ENCODE data around the gene LY86.

LY86 gene

DNA sequence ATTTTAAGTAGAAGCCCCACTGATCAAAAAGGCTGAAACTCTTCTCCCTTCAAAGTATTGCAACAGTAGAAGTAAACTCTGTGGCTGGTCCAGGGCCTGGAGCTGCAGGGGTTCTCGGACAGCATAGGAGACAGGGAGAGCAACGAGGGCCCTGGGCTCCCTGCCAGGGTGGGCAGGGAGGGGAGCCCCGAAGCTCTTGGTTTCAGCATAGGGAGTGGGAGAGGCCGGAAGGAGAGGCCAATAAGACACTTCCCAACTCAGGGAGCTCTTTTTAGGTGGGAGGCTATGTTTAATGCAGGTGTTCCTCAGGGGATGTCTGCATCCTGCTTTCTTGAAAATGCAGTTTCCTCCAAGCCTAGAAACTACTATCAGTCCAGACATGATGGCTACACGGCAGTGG, 91.1 kb downstream of the LY86 start:
- TF ChIP-seq, protein P1, sequence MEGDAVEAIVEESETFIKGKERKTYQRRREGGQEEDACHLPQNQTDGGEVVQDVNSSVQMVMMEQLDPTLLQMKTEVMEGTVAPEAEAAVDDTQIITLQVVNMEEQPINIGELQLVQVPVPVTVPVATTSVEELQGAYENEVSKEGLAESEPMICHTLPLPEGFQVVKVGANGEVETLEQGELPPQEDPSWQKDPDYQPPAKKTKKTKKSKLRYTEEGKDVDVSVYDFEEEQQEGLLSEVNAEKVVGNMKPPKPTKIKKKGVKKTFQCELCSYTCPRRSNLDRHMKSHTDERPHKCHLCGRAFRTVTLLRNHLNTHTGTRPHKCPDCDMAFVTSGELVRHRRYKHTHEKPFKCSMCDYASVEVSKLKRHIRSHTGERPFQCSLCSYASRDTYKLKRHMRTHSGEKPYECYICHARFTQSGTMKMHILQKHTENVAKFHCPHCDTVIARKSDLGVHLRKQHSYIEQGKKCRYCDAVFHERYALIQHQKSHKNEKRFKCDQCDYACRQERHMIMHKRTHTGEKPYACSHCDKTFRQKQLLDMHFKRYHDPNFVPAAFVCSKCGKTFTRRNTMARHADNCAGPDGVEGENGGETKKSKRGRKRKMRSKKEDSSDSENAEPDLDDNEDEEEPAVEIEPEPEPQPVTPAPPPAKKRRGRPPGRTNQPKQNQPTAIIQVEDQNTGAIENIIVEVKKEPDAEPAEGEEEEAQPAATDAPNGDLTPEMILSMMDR (IDR thresholded peaks at IDR 0.05; ENCODE audit: low read depth, low read length, missing control alignments), result no peak
- in situ Hi-C loops (cut with HindIII; ENCODE audit: low pct_ligation_motif_present, low sequenced_read_pairs), result no loop called here
- no peak overlapping the region for H3K4me3 ChIP-seq (ENCODE audit: low read depth, low read length)
- DNase-seq, result no peak
- no peak overlapping the region for H3K27ac ChIP-seq
- H3K36me3 ChIP-seq (replicated peaks), result no peaks in the 10 kb centered on the region
- no peaks in the 10 kb centered on the region for H3K27me3 ChIP-seq (replicated peaks)

DNA sequence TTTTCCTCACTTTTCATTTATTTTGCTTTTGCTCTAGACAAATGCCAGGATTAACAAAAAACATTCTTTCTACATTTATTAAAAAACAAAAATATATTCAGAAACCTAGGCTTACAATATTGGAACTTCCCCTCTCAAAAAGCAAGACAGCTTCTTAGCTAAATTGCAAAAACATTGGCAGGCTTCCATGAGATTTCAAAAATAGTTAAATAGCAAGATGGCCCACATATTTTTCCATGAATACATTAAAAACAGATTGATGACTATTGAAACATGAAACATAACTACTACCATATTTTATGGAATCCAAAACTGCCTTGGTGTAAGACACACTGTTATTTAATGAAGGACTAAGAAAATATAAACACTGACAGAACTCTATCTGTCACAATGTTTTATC, 92.0 kb downstream of the LY86 start:
- DNase-seq, result no peak
- Histone ChIP-seq H3K4me3 (ENCODE audit: low read depth, low read length) (no peak overlapping the region), H3K27ac (no peak overlapping the region), H3K27me3 (replicated peaks) (no peaks in the 10 kb centered on the region), H3K36me3 (replicated peaks) (no peaks in the 10 kb centered on the region)
- TF ChIP-seq, protein P1 (IDR thresholded peaks at IDR 0.05; ENCODE audit: low read depth, low read length, missing control alignments), result no peak
- in situ Hi-C loops (cut with HindIII; ENCODE audit: low pct_ligation_motif_present, low sequenced_read_pairs), result no loop called here

DNA sequence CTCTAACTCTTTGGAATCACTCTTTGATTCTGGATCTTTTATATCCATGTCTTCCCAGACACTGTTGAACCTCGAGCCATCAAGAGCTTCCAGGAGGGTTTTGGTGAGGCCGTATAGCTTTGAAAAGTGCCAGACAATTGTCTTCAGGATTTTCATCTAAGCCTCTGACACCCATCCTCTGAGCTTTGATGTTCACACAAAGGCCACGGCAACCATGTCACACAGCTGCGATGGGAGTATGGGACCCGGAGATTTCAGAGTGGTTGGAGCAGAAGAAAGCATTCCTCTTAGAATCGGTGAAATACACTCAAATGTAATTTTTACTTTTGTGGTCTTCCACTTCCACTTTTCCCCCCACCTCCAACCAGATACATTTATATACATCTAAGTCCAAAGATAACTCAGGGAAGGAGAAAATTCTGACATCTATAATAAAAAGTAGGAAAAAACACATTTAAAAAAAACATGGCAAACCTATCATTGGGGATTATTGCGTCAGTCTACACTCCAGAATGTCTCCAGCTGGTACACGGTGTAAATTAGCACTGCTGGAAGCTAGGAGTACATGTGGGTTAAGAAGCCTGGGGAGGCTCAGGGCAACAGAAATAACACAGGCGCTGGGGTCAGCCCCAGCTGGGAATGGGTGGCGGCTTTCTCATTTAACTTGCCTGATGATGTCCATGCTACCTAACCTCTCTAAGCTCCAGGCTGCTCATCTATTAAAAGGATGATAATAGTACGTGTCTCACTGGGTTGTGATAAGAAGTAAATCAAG, 92.7 kb downstream of the LY86 start:
- H3K36me3 ChIP-seq (replicated peaks), result no peaks in the 10 kb centered on the region

DNA sequence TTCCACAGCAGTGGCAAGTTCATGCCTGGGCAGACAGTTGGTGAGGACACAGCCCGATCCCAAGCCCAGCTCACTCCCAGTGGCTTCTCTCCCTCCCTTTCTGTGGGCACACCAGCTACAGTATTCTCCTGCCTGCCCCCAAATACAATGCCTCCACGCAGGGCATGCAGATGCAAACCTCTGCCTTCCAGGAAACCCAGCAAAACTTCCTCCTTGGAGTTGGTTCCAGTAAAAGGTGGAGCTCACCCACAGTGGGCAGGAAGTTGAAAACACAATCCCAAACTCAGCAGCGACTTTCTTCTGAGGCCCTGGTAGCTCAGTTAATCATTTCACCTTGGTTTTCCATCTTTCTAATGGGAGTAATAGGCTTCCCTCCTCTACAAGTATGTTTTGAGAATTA, 93.7 kb downstream of the LY86 start:
- Histone ChIP-seq H3K27ac (no peak overlapping the region), H3K27me3 (replicated peaks) (no peaks in the 10 kb centered on the region), H3K4me3 (ENCODE audit: low read depth, low read length) (no peak overlapping the region), H3K36me3 (replicated peaks) (no peaks in the 10 kb centered on the region)
- TF ChIP-seq, protein P1 (IDR thresholded peaks at IDR 0.05; ENCODE audit: low read depth, low read length, missing control alignments), result no peak
- in situ Hi-C loops (cut with HindIII; ENCODE audit: low pct_ligation_motif_present, low sequenced_read_pairs), result no loop called here
- no peak for DNase-seq

More for the DNA sequence above, 92.7 kb downstream of the LY86 start:
- no peaks in the 10 kb centered on the region for H3K27me3 ChIP-seq (replicated peaks)
- in situ Hi-C loops (cut with HindIII; ENCODE audit: low pct_ligation_motif_present, low sequenced_read_pairs), result no loop called here
- H3K4me3 ChIP-seq (ENCODE audit: low read depth, low read length), result no peak overlapping the region
- TF ChIP-seq, protein P1 (IDR thresholded peaks at IDR 0.05; ENCODE audit: low read depth, low read length, missing control alignments), result no peak
- no peak for DNase-seq
- H3K27ac ChIP-seq, result no peak overlapping the region

DNA sequence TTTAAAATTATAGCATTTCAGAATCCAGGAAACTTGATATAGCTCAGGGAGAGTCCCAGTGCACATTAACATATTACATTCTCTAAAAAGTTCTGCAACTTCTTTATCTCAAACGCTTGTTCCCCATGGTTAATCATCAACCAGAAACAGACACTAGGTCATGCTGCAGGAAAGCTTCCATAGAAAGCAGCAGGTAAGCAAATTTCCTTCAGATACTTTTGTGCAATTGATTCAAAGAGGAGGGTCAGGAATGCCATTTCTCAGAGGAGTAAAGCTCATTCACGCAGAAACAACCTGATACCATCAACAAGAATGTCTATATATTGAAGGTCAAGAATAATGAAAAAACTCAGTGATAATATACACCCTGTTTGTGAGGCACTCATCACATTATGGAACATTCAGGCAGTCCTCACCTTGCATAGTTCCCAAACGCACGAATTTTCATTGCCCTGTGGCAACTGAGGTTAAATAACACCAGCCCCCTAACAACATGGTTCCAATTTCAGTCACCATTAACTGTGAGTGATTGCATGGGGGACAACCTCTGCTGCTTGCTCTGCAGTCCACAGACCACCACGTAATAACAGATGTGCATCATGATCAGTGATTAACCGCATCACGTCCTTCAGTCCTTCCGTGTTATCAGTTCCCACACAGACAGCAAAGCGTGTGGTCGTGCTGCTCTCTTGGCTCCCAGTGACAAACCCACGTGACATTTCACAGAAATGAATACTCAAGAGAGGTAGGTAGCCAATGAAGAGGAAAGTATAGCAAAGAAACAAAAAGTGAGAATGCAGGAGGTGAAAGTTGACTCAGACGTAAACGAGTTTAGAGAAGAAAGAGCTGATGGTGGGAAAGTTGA, 95.7 kb downstream of the LY86 start:
- H3K4me3 ChIP-seq (ENCODE audit: low read depth, low read length), result no peak overlapping the region
- in situ Hi-C loops (cut with HindIII; ENCODE audit: low pct_ligation_motif_present, low sequenced_read_pairs), result no loop called here
- no peak for DNase-seq

More for the DNA sequence above, 95.7 kb downstream of the LY86 start:
- H3K36me3 ChIP-seq (replicated peaks), result no peaks in the 10 kb centered on the region
- TF ChIP-seq, protein P1 (IDR thresholded peaks at IDR 0.05; ENCODE audit: low read depth, low read length, missing control alignments), result no peak
- H3K27me3 ChIP-seq (replicated peaks), result no peaks in the 10 kb centered on the region
- H3K27ac ChIP-seq, result no peak overlapping the region

Measured in brain microvascular endothelial cell (primary cell).